OCI-LY3 (cell line): ENCODE data around the gene TMEM171.

Source experiments
- H2AFZ ChIP-seq: fragments of 200-600, 300-600 bp; shearing (Covaris generic); 2 replicates; pipeline ENCODE4 v1.6.0; 2014; ENCODE audit warnings: antibody characterized with exemption, low read depth, low read length
- H3K27ac ChIP-seq: fragments of 200-600, 300-600 bp; sonication (generic); 2 replicates; pipeline ENCODE4 v1.5.1; 2014; ENCODE audit warnings: mild to moderate bottlenecking, low read length, moderate library complexity, mixed read lengths
- H3K27me3 ChIP-seq: fragments of 200-600, 300-600 bp; sonication (generic); 2 replicates; pipeline ENCODE4 v1.6.1; 2014; ENCODE audit warnings: low read depth, low read length, mixed read lengths
- H3K36me3 ChIP-seq: fragments of 200-600, 300-600 bp; sonication (generic); replicated peaks from 2 replicates; pipeline ENCODE3; 2014; ENCODE audit warnings: low read depth, low read length, mixed read lengths
- H3K4me1 ChIP-seq: fragments of 300-600, 200-600 bp; sonication (generic); 2 replicates; pipeline ENCODE4 v1.6.1; 2014; ENCODE audit warnings: low read length, mixed read lengths
- H3K4me2 ChIP-seq: fragments of 200-600, 300-600 bp; sonication (generic); 2 replicates; pipeline ENCODE4 v1.6.1; 2014; ENCODE audit warnings: low read length, mixed read lengths
- H3K4me3 ChIP-seq: fragments of 300-600, 200-600 bp; sonication (generic); 2 replicates; pipeline ENCODE4 v1.5.1; 2014; ENCODE audit warnings: antibody characterized with exemption, mild to moderate bottlenecking, low read length, moderate library complexity
- H3K79me2 ChIP-seq: fragments of 300-600, 200-600 bp; shearing (Covaris generic); 2 replicates; pipeline ENCODE4 v1.6.1; 2014; ENCODE audit warnings: mild to moderate bottlenecking, low read length, mixed read lengths
- H3K9ac ChIP-seq: fragments of 300-600, 200-600 bp; shearing (Covaris generic); 2 replicates; pipeline ENCODE4 v1.6.0; 2014; ENCODE audit warnings: mild to moderate bottlenecking, low read length, moderate library complexity
- H3K9me3 ChIP-seq: fragments of 200-600, 300-600 bp; shearing (Covaris generic); 2 replicates; pipeline ENCODE4 v1.6.1; 2014; ENCODE audit warnings: low read length, mixed read lengths; ENCODE audit not compliant: insufficient read depth
- H4K20me1 ChIP-seq: fragments of 200-600, 300-600 bp; sonication (generic); 2 replicates; pipeline ENCODE4 v1.6.1; 2016; ENCODE audit warnings: low read length, mixed read lengths; ENCODE audit not compliant: insufficient read depth
- CTCF ChIP-seq: fragments of 200-600, 300-600 bp; sonication (generic); IDR thresholded peaks from 2 replicates; pipeline ENCODE4 v1.5.1; 2014; ENCODE audit warnings: antibody characterized with exemption, low read length, low read depth
- EZH2phosphoT487 ChIP-seq: fragments of 200-600 bp; shearing (Covaris generic); IDR thresholded peaks from 2 replicates; pipeline ENCODE4 v1.6.1; 2018; ENCODE audit warnings: antibody characterized with exemption, mixed run types, low read depth

TMEM171 gene

DNA sequence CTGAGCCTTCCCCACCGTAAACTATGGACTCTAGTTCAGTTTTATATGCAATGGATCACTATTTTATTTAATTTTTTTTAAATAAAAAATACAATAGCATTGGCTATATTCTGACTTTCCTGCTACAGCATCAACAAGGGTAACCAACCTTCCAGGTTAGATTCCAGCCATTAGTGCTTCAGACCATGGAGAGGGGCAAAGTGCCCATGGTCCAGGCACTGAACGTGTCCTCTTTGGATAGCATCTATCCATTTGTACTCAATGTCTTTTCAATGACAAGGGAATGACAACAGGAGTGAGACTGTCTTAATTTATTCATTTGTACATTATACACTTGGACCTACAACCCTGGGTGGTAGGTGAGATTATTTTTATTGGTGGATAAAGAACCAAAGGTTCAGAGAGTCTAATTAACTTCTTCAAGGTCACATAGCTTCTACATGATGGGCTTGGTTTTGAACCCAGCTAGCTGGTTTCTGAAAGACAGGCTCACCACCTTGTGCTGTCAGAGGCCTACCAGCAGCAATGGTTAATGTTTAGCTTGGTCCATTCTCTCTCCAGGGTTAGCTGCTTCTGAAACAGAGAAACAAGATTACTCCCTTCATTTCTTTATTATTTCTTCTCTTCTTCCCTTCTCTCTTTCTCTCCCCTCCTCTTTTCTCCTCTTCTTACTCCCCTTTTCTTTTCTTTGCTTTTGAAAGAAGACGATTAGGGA is 11.5 kb downstream of the TMEM171 start:
- no peaks in the 10 kb centered on the region for H3K79me2 ChIP-seq
- TF ChIP-seq CTCF (no peak), EZH2phosphoT487 (no peak)
- no peak overlapping the region for H2AFZ ChIP-seq
- H3K9me3 ChIP-seq = no peaks in the 10 kb centered on the region
- no peak overlapping the region for H3K4me2 ChIP-seq
- no peaks in the 10 kb centered on the region for H3K36me3 ChIP-seq
- no peak overlapping the region for H3K9ac ChIP-seq
- H3K27me3 ChIP-seq = peaks cover 31% of the 10 kb centered on the region
- peaks cover 17% of the 10 kb centered on the region for H3K4me1 ChIP-seq
- no peak overlapping the region for H3K4me3 ChIP-seq
- H4K20me1 ChIP-seq = no peaks in the 10 kb centered on the region
- no peak overlapping the region for H3K27ac ChIP-seq

DNA sequence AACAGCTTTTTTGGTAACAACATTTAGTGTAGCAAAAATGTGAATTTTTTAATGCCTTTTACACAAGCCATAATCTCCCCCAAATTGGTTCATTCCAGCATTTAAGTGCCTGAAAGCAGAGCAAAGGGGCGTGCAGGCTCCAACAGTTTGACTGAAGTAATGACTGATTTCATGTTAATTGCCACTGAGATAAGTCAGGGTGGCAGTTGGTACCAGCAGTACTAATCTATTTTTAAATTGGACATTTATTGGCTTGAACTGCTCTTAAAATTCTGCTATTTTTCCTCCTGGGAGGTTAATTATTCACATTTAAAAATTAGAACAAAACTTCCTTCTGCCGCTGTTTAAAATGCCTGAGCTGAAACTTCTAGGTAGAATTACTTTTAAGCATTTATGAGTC is 12.4 kb downstream of the TMEM171 start:
- no peaks in the 10 kb centered on the region for H3K79me2 ChIP-seq

DNA sequence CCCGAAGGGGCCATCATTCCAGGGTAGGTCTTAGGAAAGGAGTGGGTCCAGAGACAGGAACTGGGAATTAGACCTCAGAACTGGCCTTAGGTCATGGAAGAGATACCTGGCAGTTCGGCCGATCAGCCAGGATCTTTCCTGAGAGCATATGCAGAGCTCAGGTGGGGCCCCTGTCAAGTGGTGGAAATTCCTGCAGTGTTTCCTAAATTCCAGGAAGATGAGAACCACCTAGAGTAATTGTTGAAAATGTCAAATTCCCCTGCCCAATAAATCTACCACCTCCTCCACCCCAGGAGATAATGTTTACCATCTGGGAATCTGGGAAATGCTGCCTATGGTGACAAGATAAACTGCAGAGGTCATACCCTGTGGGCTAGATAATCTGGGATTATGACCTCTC is 14.6 kb downstream of the TMEM171 start:
- Histone ChIP-seq H2AFZ (no peak overlapping the region), H3K4me1 (peaks cover 25% of the 10 kb centered on the region), H3K4me2 (no peak overlapping the region), H3K9ac (no peak overlapping the region), H3K79me2 (no peaks in the 10 kb centered on the region), H3K27ac (no peak overlapping the region), H3K9me3 (no peaks in the 10 kb centered on the region), H3K36me3 (no peaks in the 10 kb centered on the region), H4K20me1 (no peaks in the 10 kb centered on the region), H3K4me3 (no peak overlapping the region), H3K27me3 (peaks cover 37% of the 10 kb centered on the region)
- TF ChIP-seq EZH2phosphoT487 = no peak
- no peak for TF ChIP-seq CTCF

More for the DNA sequence above, 12.4 kb downstream of the TMEM171 start:
- Histone ChIP-seq H3K9me3 (no peaks in the 10 kb centered on the region), H3K27me3 (peaks cover 31% of the 10 kb centered on the region), H2AFZ (no peak overlapping the region), H3K27ac (no peak overlapping the region), H4K20me1 (no peaks in the 10 kb centered on the region), H3K9ac (no peak overlapping the region), H3K36me3 (no peaks in the 10 kb centered on the region), H3K4me1 (peaks cover 23% of the 10 kb centered on the region), H3K4me3 (no peak overlapping the region), H3K4me2 (no peak overlapping the region)
- TF ChIP-seq CTCF (no peak), EZH2phosphoT487 (no peak)

GRCh38 chr5:73135429-73136054 is 15.2 kb downstream of the TMEM171 start:
- Histone ChIP-seq H3K36me3 (no peaks in the 10 kb centered on the region), H2AFZ (no peak overlapping the region)

More at GRCh38 chr5:73135429-73136054, 15.2 kb downstream of the TMEM171 start:
- no peak overlapping the region for H3K27ac ChIP-seq
- no peaks in the 10 kb centered on the region for H4K20me1 ChIP-seq
- H3K9me3 ChIP-seq = no peaks in the 10 kb centered on the region
- H3K4me3 ChIP-seq = no peak overlapping the region
- H3K4me2 ChIP-seq = 0 out of 2 replicates have a peak overlapping the region, but pooled peaks have one; percentile 75
- H3K27me3 ChIP-seq = peaks cover 38% of the 10 kb centered on the region
- H3K79me2 ChIP-seq = no peaks in the 10 kb centered on the region
- H3K4me1 ChIP-seq = peaks cover 25% of the 10 kb centered on the region
- H3K9ac ChIP-seq = no peak overlapping the region
- TF ChIP-seq CTCF = peak; percentile 42
- TF ChIP-seq EZH2phosphoT487 = no peak
